HepG2 (cell line): ENCODE measurements around the gene ACER3. TPM values are rescaled to one million over a fixed set of nuclear protein-coding genes. Genes with fewer than 3 reads are reported as not detected.

Experiments used
- ETV6 ChIP-seq: sonication (generic); formaldehyde crosslinking; conservative IDR thresholded peaks from 2 replicates; pipeline ENCODE4 v1.4.0; 2020; ENCODE audit warnings: missing genetic modification reagents
- GLI4 ChIP-seq: sonication (generic); formaldehyde crosslinking; IDR thresholded peaks from 2 replicates; pipeline ENCODE4 v1.5.1; 2020; ENCODE audit warnings: missing genetic modification reagents, mild to moderate bottlenecking, moderate library complexity, borderline replicate concordance
- GMEB1 ChIP-seq: sonication (generic); formaldehyde crosslinking; IDR thresholded peaks from 2 replicates; pipeline ENCODE4 v1.5.1; 2020; ENCODE audit warnings: missing genetic modification reagents, mild to moderate bottlenecking, borderline replicate concordance
- HIC2 ChIP-seq: sonication (generic); formaldehyde crosslinking; IDR thresholded peaks from 2 replicates; pipeline ENCODE4 v1.9.0; 2022; ENCODE audit warnings: low read depth, missing genetic modification reagents
- IKZF4 ChIP-seq: sonication (generic); formaldehyde crosslinking; IDR thresholded peaks from 2 replicates; pipeline ENCODE4 v1.5.1; 2020; ENCODE audit warnings: borderline replicate concordance, mild to moderate bottlenecking, low read depth, missing genetic modification reagents; ENCODE audit errors: not compliant biosample characterization
- KDM5A ChIP-seq: fragments of 200-600 bp; sonication (generic); IDR thresholded peaks from 2 replicates; pipeline ENCODE4 v1.7.0; 2018; ENCODE audit warnings: antibody characterized with exemption, mild to moderate bottlenecking, low read length, borderline replicate concordance
- KDM5B ChIP-seq: sonication (generic); formaldehyde crosslinking; IDR thresholded peaks from 2 replicates; pipeline ENCODE4 v1.4.0; 2020; ENCODE audit warnings: missing genetic modification reagents, mild to moderate bottlenecking, borderline replicate concordance
- KLF12 ChIP-seq: sonication (generic); formaldehyde crosslinking; IDR thresholded peaks from 2 replicates; pipeline ENCODE4 v1.4.0; 2020; ENCODE audit warnings: missing genetic modification reagents, borderline replicate concordance
- MLLT10 ChIP-seq: sonication (generic); formaldehyde crosslinking; IDR thresholded peaks from 2 replicates; pipeline ENCODE4 v1.4.0; 2020; ENCODE audit warnings: missing genetic modification reagents
- NFE2 ChIP-seq: sonication (generic); formaldehyde crosslinking; IDR thresholded peaks from 2 replicates; pipeline ENCODE4 v1.4.0; 2020; ENCODE audit warnings: missing genetic modification reagents
- PATZ1 ChIP-seq: sonication (generic); formaldehyde crosslinking; IDR thresholded peaks from 2 replicates; pipeline ENCODE4 v1.4.0; 2020; ENCODE audit warnings: missing genetic modification reagents
- PITX1 ChIP-seq: sonication (generic); formaldehyde crosslinking; IDR thresholded peaks from 2 replicates; pipeline ENCODE4 v1.5.1; 2020; ENCODE audit warnings: mild to moderate bottlenecking, missing genetic modification reagents
- POLR2A ChIP-seq, 2 experiments: IDR thresholded peaks; 2 replicates each; pipeline ENCODE4 v1.6.1; 2011; ENCODE audit warnings: low read depth in 2 of 2, low read length in 2 of 2, mild to moderate bottlenecking in 1 of 2, moderate library complexity in 1 of 2; ENCODE audit not compliant: insufficient read depth in 1 of 2
- SOX13 ChIP-seq, 3 experiments: fragments of 450-650 bp in 1 of 3; sonication (generic) in 1 of 3; formaldehyde crosslinking in 1 of 3; IDR thresholded peaks in 2 of 3; conservative IDR thresholded peaks in 1 of 3; 2 replicates each; pipeline versions ENCODE4 v1.5.0 to v1.6.1; 2016 to 2020; ENCODE audit warnings: antibody characterized with exemption in 1 of 3, mild to moderate bottlenecking in 1 of 3, missing compliant biosample characterization in 1 of 3, missing genetic modification reagents in 1 of 3, moderate library complexity in 1 of 3
- SOX6 ChIP-seq, 2 experiments: fragments of 450-650 bp in 1 of 2; sonication (generic) in 1 of 2; formaldehyde crosslinking in 1 of 2; IDR thresholded peaks; 2 replicates each; pipeline versions ENCODE4 v1.4.0 to v1.6.1; 2017 to 2020; ENCODE audit warnings: antibody characterized with exemption in 1 of 2, mild to moderate bottlenecking in 1 of 2, missing genetic modification reagents in 1 of 2
- ZBTB44 ChIP-seq: sonication (generic); formaldehyde crosslinking; IDR thresholded peaks from 2 replicates; pipeline ENCODE4 v1.4.0; 2020; ENCODE audit warnings: missing genetic modification reagents
- ZFYVE20 ChIP-seq: sonication (generic); formaldehyde crosslinking; IDR thresholded peaks from 2 replicates; pipeline ENCODE4 v1.8.0; 2023; ENCODE audit warnings: low read depth, mild to moderate bottlenecking, moderate library complexity, missing genetic modification reagents, borderline replicate concordance
- ZNF331 ChIP-seq: sonication (generic); formaldehyde crosslinking; IDR thresholded peaks from 2 replicates; pipeline ENCODE4 v1.4.0; 2020; ENCODE audit warnings: missing genetic modification reagents
- ZNF704 ChIP-seq: sonication (generic); formaldehyde crosslinking; IDR thresholded peaks from 2 replicates; pipeline ENCODE4 v1.8.1; 2023; ENCODE audit warnings: mild to moderate bottlenecking, inconsistent platforms, moderate library complexity, missing genetic modification reagents, borderline replicate concordance
- polyA plus RNA-seq, 8 experiments: library from polyadenylated mRNA; depleted of rRNA in 3 of 8; stranded (reverse) in 7 of 8; unstranded in 1 of 8; fragments of >200 nt; fragmentation: Illumina TruSeq in 4 of 8; extraction: Trizol in 4 of 8; gene quantifications; 2 replicates each; pipeline versions ENCODE4 v1.2.1 to v1.2.3, GENCODE V29; 2011 to 2016; ENCODE audit warnings: low read depth in 4 of 8, missing spikeins in 1 of 8, mixed read lengths in 1 of 8; ENCODE audit not compliant: insufficient read depth in 1 of 8
- total RNA-seq, 5 experiments: library from RNA; depleted of rRNA; stranded (reverse); fragments of >200 nt; fragmentation: Illumina TruSeq; extraction: Trizol; gene quantifications; 2 replicates each; pipeline ENCODE4 v1.2.3, GENCODE V29; 2016; ENCODE audit warnings: low read depth in 1 of 5

ACER3 gene
- total and polyA plus RNA-seq, 2 of the 13 experiments (the other 11 are each of a cell fraction or from before 2014, with no cell fraction given): 6.0 to 9.8 TPM

- TF ChIP-seq SOX13 (IDR thresholded peaks at IDR 0.05) (peak; percentile 88), SOX13 (CRISPR knock-in tag; conservative IDR thresholded peaks at IDR 0.05 in 1 of 2, IDR thresholded peaks at IDR 0.05 in 1 of 2) (peak in 1 of 2 experiments; percentile 86; a peak in 2 of 4 replicates), ZNF331 (CRISPR knock-in tag) (peak; percentile 59), PITX1 (CRISPR knock-in tag) (peak; percentile 82), NFE2 (CRISPR knock-in tag) (no peak), KDM5A (no peak), ZFYVE20 (CRISPR knock-in tag) (no peak), ETV6 (CRISPR knock-in tag) (peak; percentile 67; the same call in 1 of the 2 replicates), MLLT10 (no peak), GLI4 (CRISPR knock-in tag) (0 out of 2 replicates have a peak, but pooled peaks have one; percentile 25), IKZF4 (CRISPR knock-in tag) (no peak), HIC2 (CRISPR knock-in tag) (no peak), SOX6 (IDR thresholded peaks at IDR 0.05) (no peak), SOX6 (CRISPR knock-in tag; IDR thresholded peaks at IDR 0.05) (peak; percentile 91), ZNF704 (CRISPR knock-in tag) (no peak), ZBTB44 (CRISPR knock-in tag) (no peak), PATZ1 (CRISPR knock-in tag) (peak; percentile 90), GMEB1 (CRISPR knock-in tag) (no peak), KDM5B (no peak), POLR2A (IDR thresholded peaks at IDR 0.05; ENCODE audit: insufficient read depth in 1 of 2, low read depth in 2 of 2, low read length in 2 of 2) (no peak), KLF12 (CRISPR knock-in tag) (no peak)
Measured at GRCh38 chr11:76962583-76963416, 102.1 kb downstream of the ACER3 start (continued).
